IMR-90 (cell line): ENCODE measurements around the gene VSIR. TPM values are rescaled to one million over a fixed set of nuclear protein-coding genes. Genes with fewer than 3 reads are reported as not detected.

Experiments
- ATAC-seq: fragments of 200-7000 bp; cut with Tn5 transposase; 2 replicates; pipeline ENCODE4 v1.9.1; 2020; ENCODE audit warnings: low read depth, mild to moderate bottlenecking, moderate library complexity
- BruUV-seq: library from RNA; stranded (reverse); fragments of 400-500 nt; replicated peaks from 2 replicates; lab custom pipeline; 2021; lab: Mats Ljungman, UMichigan
- CTCF ChIA-PET: fragments of 300-600 bp; formaldehyde crosslinking; extraction: SDS; loops from one replicate; lab custom pipeline; 2021; ENCODE audit warnings: antibody characterized with exemption; lab: Yijun Ruan, JAX
- POLR2A ChIA-PET: fragments of 300-600 bp; sonication (Branson Sonifier 250); formaldehyde crosslinking; loops from one replicate; lab custom pipeline; 2022; ENCODE audit warnings: antibody characterized with exemption; ENCODE audit not compliant: unreplicated experiment; lab: Charles Lee
- DNase-seq: peaks from one replicate; pipeline ENCODE4 v3.0.0; 2013
- H2AFZ ChIP-seq: replicated peaks from 2 replicates; pipeline ENCODE3; 2013; ENCODE audit warnings: low read length, mild to moderate bottlenecking; ENCODE audit not compliant: poor library complexity
- H2AK5ac ChIP-seq: 2 replicates; pipeline ENCODE4 v1.6.1; 2013; ENCODE audit warnings: low read depth, low read length, inconsistent platforms
- H2AK9ac ChIP-seq: replicated peaks from 2 replicates; pipeline ENCODE3; 2013; ENCODE audit warnings: mild to moderate bottlenecking, low read depth, low read length, moderate library complexity; ENCODE audit not compliant: poor library complexity
- H2BK120ac ChIP-seq: 2 replicates; pipeline ENCODE4 v1.6.1; 2013; ENCODE audit warnings: low read depth, low read length, inconsistent platforms
- H2BK15ac ChIP-seq: 3 replicates; pipeline ENCODE4 v1.6.1; 2013; ENCODE audit warnings: low read depth, low read length, inconsistent platforms
- H2BK20ac ChIP-seq: 2 replicates; pipeline ENCODE4 v1.6.1; 2013; ENCODE audit warnings: low read depth, mild to moderate bottlenecking, inconsistent platforms, low read length, moderate library complexity
- H2BK5ac ChIP-seq: 2 replicates; pipeline ENCODE4 v1.6.1; 2013; ENCODE audit warnings: mild to moderate bottlenecking, low read depth, low read length, inconsistent platforms; ENCODE audit not compliant: poor library complexity, severe bottlenecking
- H3K14ac ChIP-seq: replicated peaks from 2 replicates; pipeline ENCODE4 v1.6.1; 2013; ENCODE audit warnings: low read depth, low read length, inconsistent platforms
- H3K18ac ChIP-seq: 2 replicates; pipeline ENCODE4 v1.6.1; 2013; ENCODE audit warnings: low read depth, low read length, control low read depth
- H3K23ac ChIP-seq: 2 replicates; pipeline ENCODE4 v1.6.1; 2013; ENCODE audit warnings: low read depth, low read length, inconsistent platforms
- H3K27ac ChIP-seq: 2 replicates; pipeline ENCODE4 v1.5.1; 2013; ENCODE audit warnings: mild to moderate bottlenecking, control low read depth, low read length; ENCODE audit not compliant: insufficient read depth
- H3K27me3 ChIP-seq: 2 replicates; pipeline ENCODE4 v1.6.1; 2013; ENCODE audit warnings: low read length; ENCODE audit not compliant: control insufficient read depth, insufficient read depth
- H3K36me3 ChIP-seq: 2 replicates; pipeline ENCODE4 v1.6.1; 2013; ENCODE audit warnings: low read length, mixed read lengths; ENCODE audit not compliant: control insufficient read depth, insufficient read depth
- H3K4ac ChIP-seq: 2 replicates; pipeline ENCODE4 v1.6.1; 2013; ENCODE audit warnings: low read depth, low read length, inconsistent platforms
- H3K4me1 ChIP-seq: 2 replicates; pipeline ENCODE4 v1.6.1; 2013; ENCODE audit warnings: low read length, mixed read lengths; ENCODE audit not compliant: control insufficient read depth, insufficient read depth
- H3K4me2 ChIP-seq: 2 replicates; pipeline ENCODE4 v1.6.1; 2013; ENCODE audit warnings: low read depth, mild to moderate bottlenecking, control low read depth, low read length, moderate library complexity
- H3K4me3 ChIP-seq: 2 replicates; pipeline ENCODE4 v1.5.1; 2013; ENCODE audit warnings: low read depth, mild to moderate bottlenecking, control low read depth, low read length, moderate library complexity; ENCODE audit not compliant: insufficient read depth
- H3K56ac ChIP-seq: 2 replicates; pipeline ENCODE4 v1.6.1; 2013; ENCODE audit warnings: low read length, inconsistent platforms; ENCODE audit not compliant: insufficient read depth; ENCODE audit errors: extremely low read depth
- H3K79me1 ChIP-seq, 2 experiments: 2 replicates each; pipeline ENCODE4 v1.6.1; 2013; ENCODE audit warnings: low read length in 2 of 2, inconsistent platforms in 1 of 2, low read depth in 1 of 2
- H3K9ac ChIP-seq: 2 replicates; pipeline ENCODE4 v1.6.1; 2013; ENCODE audit warnings: low read depth, low read length, control low read depth
- H3K9me1 ChIP-seq: 2 replicates; pipeline ENCODE4 v1.6.1; 2013; ENCODE audit warnings: low read length, inconsistent platforms; ENCODE audit not compliant: insufficient read depth
- H3K9me3 ChIP-seq: 2 replicates; pipeline ENCODE4 v1.6.1; 2013; ENCODE audit warnings: low read length; ENCODE audit not compliant: control insufficient read depth, insufficient read depth
- H4K20me1 ChIP-seq: 2 replicates; pipeline ENCODE4 v1.6.1; 2013; ENCODE audit warnings: low read length, inconsistent platforms; ENCODE audit not compliant: insufficient read depth
- H4K5ac ChIP-seq: 2 replicates; pipeline ENCODE4 v1.6.1; 2013; ENCODE audit warnings: mild to moderate bottlenecking, low read depth, low read length, control low read depth
- H4K8ac ChIP-seq, 2 experiments: 2 replicates each; pipeline ENCODE4 v1.6.1; 2013; ENCODE audit warnings: low read depth in 2 of 2, low read length in 2 of 2, control low read depth in 1 of 2, inconsistent platforms in 1 of 2
- H4K91ac ChIP-seq: 2 replicates; pipeline ENCODE4 v1.6.1; 2013; ENCODE audit warnings: low read depth, low read length, inconsistent platforms; ENCODE audit not compliant: insufficient read depth
- BHLHE40 ChIP-seq: fragments of 150-350 bp; IDR thresholded peaks from 2 replicates; pipeline ENCODE4 v1.6.1; 2016; ENCODE audit warnings: mild to moderate bottlenecking, low read depth, low read length
- CHD1 ChIP-seq: IDR thresholded peaks from 2 replicates; pipeline ENCODE4 v1.6.1; 2012; ENCODE audit warnings: low read depth, low read length, improper control_type of control experiment
- CTCF ChIP-seq: conservative IDR thresholded peaks from 2 replicates; pipeline ENCODE4 v1.5.1; 2012; ENCODE audit warnings: mild to moderate bottlenecking, low read depth, low read length, improper control_type of control experiment
- ELK1 ChIP-seq: fragments of 150-350 bp; IDR thresholded peaks from 2 replicates; pipeline ENCODE4 v1.6.1; 2016; ENCODE audit warnings: low read depth, mild to moderate bottlenecking, low read length, moderate library complexity, borderline replicate concordance
- MAZ ChIP-seq: IDR thresholded peaks from 2 replicates; pipeline ENCODE4 v1.6.1; 2012; ENCODE audit warnings: low read depth, mild to moderate bottlenecking, low read length, improper control_type of control experiment, moderate library complexity, borderline replicate concordance
- MXI1 ChIP-seq: IDR thresholded peaks from 2 replicates; pipeline ENCODE4 v1.6.1; 2012; ENCODE audit warnings: low read depth, mild to moderate bottlenecking, low read length, moderate library complexity, borderline replicate concordance
- POLR2A ChIP-seq: IDR thresholded peaks from 2 replicates; pipeline ENCODE4 v1.6.1; 2012; ENCODE audit warnings: mild to moderate bottlenecking, low read depth, low read length
- RAD21 ChIP-seq: IDR thresholded peaks from 2 replicates; pipeline ENCODE4 v1.6.1; 2012; ENCODE audit warnings: low read length, improper control_type of control experiment
- RCOR1 ChIP-seq: IDR thresholded peaks from 2 replicates; pipeline ENCODE4 v1.6.1; 2012; ENCODE audit warnings: mild to moderate bottlenecking, low read length, improper control_type of control experiment; ENCODE audit not compliant: insufficient replicate concordance
- RFX5 ChIP-seq: IDR thresholded peaks from 2 replicates; pipeline ENCODE4 v1.8.0; 2012; ENCODE audit warnings: low read depth, mild to moderate bottlenecking, low read length, moderate library complexity
- SMC3 ChIP-seq: fragments of 150-350 bp; IDR thresholded peaks from 2 replicates; pipeline ENCODE4 v1.6.1; 2016; ENCODE audit warnings: low read depth, mild to moderate bottlenecking, antibody characterized with exemption, low read length, moderate library complexity
- USF2 ChIP-seq: fragments of 150-350 bp; IDR thresholded peaks from 2 replicates; pipeline ENCODE4 v1.6.1; 2017; ENCODE audit warnings: mild to moderate bottlenecking, antibody characterized with exemption, low read length, low read depth
- WGBS, 2 experiments: methylation state at CpG; one replicate each; pipeline versions ENCODE4 v1.1.5 to v1.1.7; 2013; ENCODE audit warnings: missing lambda C conversion rate in 2 of 2; ENCODE audit not compliant: insufficient read length in 1 of 2; ENCODE audit errors: extremely low coverage in 2 of 2; 5-methylcytosine and 5-hydroxymethylcytosine counted together
- dilution Hi-C: fragments of 300-500 bp; cut with HindIII; formaldehyde crosslinking; loops from one replicate; pipeline ENCODE4 v1.14.3; 2018; ENCODE audit warnings: low sequenced_read_pairs; ENCODE audit not compliant: unreplicated experiment
- in situ Hi-C: fragments of 300-500 bp; cut with MboI; formaldehyde crosslinking; loops from 3 replicates; pipeline ENCODE4 v1.14.3; 2019; ENCODE audit warnings: low sequenced_read_pairs, inconsistent platforms, mixed read lengths
- intact Hi-C: fragments of 100-400 bp; cut with micrococcal nuclease; formaldehyde crosslinking; loops from 2 replicates; pipeline ENCODE4 v1.10.0; 2022
- polyA plus RNA-seq, 3 experiments: library from polyadenylated mRNA; depleted of rRNA; stranded (reverse); fragments of >200 nt; gene quantifications; 2 replicates each; pipeline ENCODE4 v1.2.3, GENCODE V29; 2012; ENCODE audit warnings: low replicate concordance in 1 of 3
- total RNA-seq: library from RNA; depleted of rRNA; stranded (reverse); fragments of >200 nt; gene quantifications from 2 replicates; pipeline ENCODE4 v1.2.3, GENCODE V29; 2012

VSIR gene
- total and polyA plus RNA-seq, 2 of the 4 experiments (the other 2 are of a cell fraction), result 5.0 to 23.8 TPM

- DNase-seq (no peak), ATAC-seq (no peak)
- H3K9ac ChIP-seq, result no peak overlapping the region
- no peaks in the 10 kb centered on the region for H3K79me1 ChIP-seq
- no peaks in the 10 kb centered on the region for H3K9me3 ChIP-seq
- no peak overlapping the region for H3K27ac ChIP-seq
- H4K91ac ChIP-seq, result no peak overlapping the region
- H3K18ac ChIP-seq, result peak overlapping the region; percentile 70; the same call in 1 of the 2 replicates
- H3K23ac ChIP-seq, result no peak overlapping the region
- no peak overlapping the region; a peak in 1 of 4 replicates for H4K8ac ChIP-seq
- TF ChIP-seq ELK1, result no peak
- TF ChIP-seq BHLHE40, result no peak
- TF ChIP-seq POLR2A, result no peak
- TF ChIP-seq CHD1, result no peak
- no peak for TF ChIP-seq CTCF
- no peak for TF ChIP-seq RAD21
- no peak for TF ChIP-seq RCOR1
- TF ChIP-seq USF2, result no peak
- TF ChIP-seq MXI1, result no peak
- no peak for TF ChIP-seq RFX5
- no peak for TF ChIP-seq SMC3
- TF ChIP-seq MAZ, result no peak
- no peak overlapping the region for H2AK5ac ChIP-seq
- peaks cover 2% of the 10 kb centered on the region; the same call in 1 of the 2 replicates for H3K27me3 ChIP-seq
- no peak overlapping the region for H3K4me2 ChIP-seq
- no peak overlapping the region for H2BK20ac ChIP-seq
- H2BK5ac ChIP-seq, result no peak overlapping the region
- H3K4me1 ChIP-seq, result peaks cover 26% of the 10 kb centered on the region
- ChIA-PET POLR2A (no interaction called here), CTCF (no interaction called here)
- peak overlapping the region; percentile 1 for H2AK9ac ChIP-seq
- no peak overlapping the region for H3K4me3 ChIP-seq
- no peaks in the 10 kb centered on the region for H3K9me1 ChIP-seq
- peak overlapping the region; percentile 86; the same call in 1 of the 2 replicates for H4K5ac ChIP-seq
- in situ Hi-C loops (no loop called here), intact Hi-C loops (loop anchor here (5.0 kb wide), 2 partner anchors 53 to 98 kb away; no protein-coding TSS in a partner anchor), dilution Hi-C loops (no loop called here)
- H3K36me3 ChIP-seq, result no peaks in the 10 kb centered on the region
- no TSS peak for BruUV-seq
- WGBS, 2 experiments, result 80% methylated on average over 1 of the region's 5 CpGs; no CpG with 5 or more reads in 1 of the 2 experiments
- H3K4ac ChIP-seq, result no peak overlapping the region
- H2BK120ac ChIP-seq, result no peak overlapping the region
- no peak overlapping the region for H2BK15ac ChIP-seq
- no peak overlapping the region for H3K14ac ChIP-seq
- H3K56ac ChIP-seq, result no peak overlapping the region
- H4K20me1 ChIP-seq, result no peaks in the 10 kb centered on the region
- no peak overlapping the region for H2AFZ ChIP-seq
Observed at GRCh38 chr10:71714592-71714991, 58.7 kb downstream of the VSIR start.
